ENCODE results near the gene MSRB3. TPM values are rescaled to one million over a fixed set of nuclear protein-coding genes. Genes with fewer than 3 reads are reported as not detected.

MSRB3 gene
- total and polyA plus RNA-seq, 2 donors (not counting 3 experiments of a cell fraction or from before 2014, with no cell fraction given), result 20.0 to 59.3 TPM

GRCh38 chr12:65488197-65488596 is 209.7 kb downstream of the MSRB3 start:
- no TSS peak for BruUV-seq (replicated peaks)
- Histone ChIP-seq H2AFZ (ENCODE audit: low read depth, low read length) (no peak overlapping the region), H3K4me3 (replicated peaks in 1 of 3; ENCODE audit: insufficient read depth in 1 of 3, low read depth in 1 of 3, low read length in 3 of 3) (no peak overlapping the region), H3K36me3 (ENCODE audit: control insufficient read depth in 2 of 2, extremely low read depth in 1 of 2, insufficient read depth in 2 of 2, low read length in 2 of 2) (no peaks in the 10 kb centered on the region), H4K20me1 (replicated peaks; ENCODE audit: control insufficient read depth, extremely low read depth, insufficient read depth, low read length) (no peaks in the 10 kb centered on the region), H3K4me2 (ENCODE audit: insufficient read depth, low read length) (no peak overlapping the region), H3K9me1 (replicated peaks; ENCODE audit: control insufficient read depth, extremely low read depth, insufficient read depth, low read length) (no peaks in the 10 kb centered on the region), H3K27me3 (ENCODE audit: control insufficient read depth in 2 of 2, insufficient read depth in 2 of 2, low read length in 2 of 2) (no peaks in the 10 kb centered on the region), H3K9me3 (replicated peaks; ENCODE audit: control insufficient read depth, insufficient read depth, low read length) (peaks cover 6% of the 10 kb centered on the region), H3K9ac (replicated peaks; ENCODE audit: extremely low read depth, insufficient read depth, low read length) (no peak overlapping the region), H3K79me2 (ENCODE audit: control insufficient read depth, insufficient read depth, low read length) (no peaks in the 10 kb centered on the region), H3K4me1 (ENCODE audit: control insufficient read depth, extremely low read depth, insufficient read depth, low read length) (no peaks in the 10 kb centered on the region), H3K27ac (ENCODE audit: insufficient read depth, low read depth, low read length) (no peak overlapping the region)
- POLR2A ChIA-PET, result no interaction called here
- dilution Hi-C loops (cut with MboI; ENCODE audit: extremely low pct_ligation_motif_present, low sequenced_read_pairs) (no loop called here), intact Hi-C loops (cut with micrococcal nuclease) (no loop called here)
- FAIRE-seq (no peak), DNase-seq (ENCODE audit: low read depth, low spot score) (no peak)
- CTCF ChIA-PET, result no interaction called here
- TF ChIP-seq POLR2A (IDR thresholded peaks at IDR 0.05; ENCODE audit: low read depth, low read length) (no peak), MAX (IDR thresholded peaks at IDR 0.05; ENCODE audit: insufficient read depth, insufficient read length) (no peak), GATA2 (IDR thresholded peaks at IDR 0.05; ENCODE audit: insufficient read depth, insufficient read length, low read depth, low read length) (no peak), JUN (IDR thresholded peaks at IDR 0.05; ENCODE audit: borderline replicate concordance, insufficient read depth, insufficient read length, low read depth) (no peak), FOS (IDR thresholded peaks at IDR 0.05; ENCODE audit: borderline replicate concordance, insufficient read depth, low read length) (no peak), MYC (IDR thresholded peaks at IDR 0.05; ENCODE audit: low read depth, low read length) (no peak), CTCF (IDR thresholded peaks at IDR 0.05; ENCODE audit: extremely low read depth in 1 of 2, insufficient read depth in 1 of 2, low read depth in 1 of 2, low read length in 2 of 2) (no peak), EZH2 (IDR thresholded peaks at IDR 0.05; ENCODE audit: borderline replicate concordance, low read depth, low read length, severe bottlenecking) (no peak), POLR2AphosphoS5 (IDR thresholded peaks at IDR 0.05; ENCODE audit: insufficient read depth, low read depth, low read length) (no peak)
